NCI-H1436 treated with DMSO at 0.1 percent for 48 hours (cell line): ENCODE data around the gene HERC5.
"Not testable (repeated sequence)": the region's sequence is repeated elsewhere in the genome, so short reads cannot be mapped to it uniquely, and the experiment has no call there.

Experiments
- DNase-seq: peaks from one replicate; lab custom pipeline; 2025; lab: John Stamatoyannopoulos, UW

Gene HERC5

GRCh38 chr4:88456670-88457306 lies at the start of gene HERC5:
TSS of gene HERC5 (plus strand) at chr4:88457119. CDS start at chr4:88457270, 151 bp downstream.
- no peak for DNase-seq

- no peak for DNase-seq
Measured at GRCh38 chr4:88409206-88409605, 47.7 kb upstream of the HERC5 start.

GRCh38 chr4:88409789-88410188 lies 47.1 kb upstream of the HERC5 start:
- no peak for DNase-seq

- DNase-seq: no peak
Measured at GRCh38 chr4:88411491-88412096, 45.3 kb upstream of the HERC5 start.

- no peak for DNase-seq
Measured at GRCh38 chr4:88413801-88414200, 43.1 kb upstream of the HERC5 start.

GRCh38 chr4:88414755-88415154 lies 42.2 kb upstream of the HERC5 start:
- DNase-seq: no peak

GRCh38 chr4:88415982-88416381 lies 40.9 kb upstream of the HERC5 start:
- DNase-seq: no peak

GRCh38 chr4:88418411-88418810 lies 38.5 kb upstream of the HERC5 start:
- no peak for DNase-seq

GRCh38 chr4:88419874-88420273 lies 37.0 kb upstream of the HERC5 start:
- DNase-seq: no peak

GRCh38 chr4:88420844-88421243 lies 36.1 kb upstream of the HERC5 start:
- DNase-seq: no peak

- DNase-seq: no peak
Measured at GRCh38 chr4:88422403-88422802, 34.5 kb upstream of the HERC5 start.

- no peak for DNase-seq
Measured at GRCh38 chr4:88429401-88429800, 27.5 kb upstream of the HERC5 start.

GRCh38 chr4:88435987-88436693 lies 20.8 kb upstream of the HERC5 start:
- no peak for DNase-seq

- not testable (repeated sequence) for DNase-seq
Measured at GRCh38 chr4:88437873-88438272, 19.0 kb upstream of the HERC5 start.

- no peak for DNase-seq
Measured at GRCh38 chr4:88439161-88439760, 17.7 kb upstream of the HERC5 start.

GRCh38 chr4:88440146-88440545 lies 16.8 kb upstream of the HERC5 start:
- no peak for DNase-seq

- no peak for DNase-seq
Measured at GRCh38 chr4:88441696-88442095, 15.2 kb upstream of the HERC5 start.

GRCh38 chr4:88442689-88443191 lies 14.2 kb upstream of the HERC5 start:
- no peak for DNase-seq

GRCh38 chr4:88443486-88443885 lies 13.4 kb upstream of the HERC5 start:
- DNase-seq: no peak

- DNase-seq: no peak
Measured at GRCh38 chr4:88445252-88445651, 11.7 kb upstream of the HERC5 start.

GRCh38 chr4:88446124-88446523 lies 10.8 kb upstream of the HERC5 start:
- DNase-seq: no peak

- no peak for DNase-seq
Measured at GRCh38 chr4:88447371-88448095, 9.4 kb upstream of the HERC5 start.
